GM19193 (cell line): ENCODE data around the gene OR10G8.

Experiments used
- POLR2A ChIP-seq: IDR thresholded peaks from 4 replicates; pipeline ENCODE4 v1.6.1; 2011; ENCODE audit not compliant: insufficient read depth, insufficient read length; ENCODE audit errors: extremely low read depth

Gene OR10G8

DNA sequence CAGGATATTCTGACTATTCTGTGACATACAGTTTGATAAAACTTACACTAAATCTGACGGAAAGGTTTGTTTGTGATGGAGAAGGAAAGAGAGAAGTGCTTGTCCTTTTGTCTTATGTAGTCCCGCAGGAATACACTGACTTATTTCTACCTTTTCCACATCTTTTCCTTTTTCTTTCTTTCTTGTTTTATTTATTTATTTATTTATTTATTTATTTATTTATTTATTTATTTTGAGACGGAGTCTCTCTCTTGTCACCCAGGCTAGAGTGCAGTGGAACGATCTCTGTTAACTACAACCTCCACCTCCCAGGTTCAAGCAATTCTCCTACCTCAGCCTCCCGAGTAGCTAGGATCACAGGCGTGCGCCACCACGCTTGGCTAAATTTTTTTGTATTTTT is 45.5 kb downstream of the OR10G8 start:
- TF ChIP-seq POLR2A = no peak

DNA sequence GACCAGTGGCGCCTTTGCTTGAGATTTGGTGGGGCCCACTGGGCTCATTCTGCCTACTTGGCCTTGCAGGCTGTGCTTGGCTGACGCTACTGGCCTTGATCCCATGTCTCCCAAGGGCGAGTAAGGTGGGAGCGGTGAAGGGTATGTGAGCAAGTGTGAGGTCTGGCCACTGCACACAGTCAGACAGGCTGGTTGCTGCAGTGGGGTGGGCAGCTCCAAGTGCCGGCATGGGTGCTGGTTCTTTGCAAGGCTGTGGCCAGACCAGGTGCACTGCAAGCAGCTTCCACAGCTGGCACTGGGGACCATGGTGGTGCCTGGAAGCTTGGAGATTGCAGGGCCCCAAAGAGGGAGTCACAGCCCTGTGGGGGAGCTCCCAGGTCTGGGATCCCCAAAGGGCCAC is 48.0 kb downstream of the OR10G8 start:
- TF ChIP-seq POLR2A = no peak

DNA sequence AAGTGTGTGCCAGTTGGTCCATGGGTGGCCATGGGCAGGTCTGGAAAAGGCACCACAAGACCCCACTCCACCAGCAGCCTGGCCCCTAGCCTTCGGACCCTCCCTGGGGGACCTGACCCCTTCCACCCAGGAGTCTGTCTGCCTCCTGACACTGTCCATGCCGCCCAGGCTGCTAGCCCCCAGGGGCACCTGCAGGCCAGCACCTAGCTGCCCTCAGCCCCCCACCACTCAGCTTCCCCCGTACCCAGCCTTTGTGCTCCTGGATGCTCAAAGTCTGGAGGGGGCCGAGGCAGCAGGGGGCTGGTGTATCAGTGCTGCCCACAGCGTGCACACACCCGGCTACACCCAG is 48.9 kb downstream of the OR10G8 start:
- TF ChIP-seq POLR2A = no peak

DNA sequence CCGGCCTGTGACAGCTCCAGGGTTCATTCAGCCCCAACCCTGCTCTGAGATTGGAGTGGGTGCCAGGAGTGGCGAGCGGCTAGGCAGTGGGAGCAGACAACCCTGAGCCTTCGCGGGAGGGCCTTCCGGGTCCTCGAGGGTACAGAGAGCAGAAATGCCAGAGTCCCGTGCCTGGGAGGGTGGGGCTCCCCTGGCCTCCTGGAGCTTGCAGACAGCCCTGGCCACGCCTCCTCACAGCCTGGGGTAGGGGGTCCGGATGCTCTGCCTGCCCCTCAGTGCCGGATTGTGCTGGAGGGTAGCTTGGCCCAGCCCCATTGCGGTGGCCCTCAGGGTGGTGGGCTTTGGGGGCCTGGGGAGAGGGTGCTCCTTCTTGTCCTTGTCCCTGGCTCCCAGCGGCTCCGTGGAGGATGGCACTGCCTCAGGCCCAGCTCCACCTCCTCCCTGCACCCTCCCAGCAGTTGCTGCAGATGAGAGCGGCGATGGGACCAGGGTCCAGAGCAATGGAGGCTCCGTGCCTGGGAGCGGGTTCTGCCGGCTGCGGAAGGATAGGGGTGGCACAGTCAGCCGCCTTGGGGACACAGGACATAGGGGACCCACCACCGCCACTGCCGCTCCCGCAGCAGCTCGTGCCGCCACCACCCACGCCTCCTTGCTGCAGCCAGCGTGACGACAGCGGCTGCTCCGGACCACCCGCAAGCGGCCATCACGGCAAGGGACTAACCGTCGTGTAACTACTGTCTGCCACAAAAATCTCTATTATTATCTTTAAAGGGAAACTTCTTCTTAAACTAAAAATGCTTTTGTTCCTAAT is 49.4 kb downstream of the OR10G8 start:
- no peak for TF ChIP-seq POLR2A

DNA sequence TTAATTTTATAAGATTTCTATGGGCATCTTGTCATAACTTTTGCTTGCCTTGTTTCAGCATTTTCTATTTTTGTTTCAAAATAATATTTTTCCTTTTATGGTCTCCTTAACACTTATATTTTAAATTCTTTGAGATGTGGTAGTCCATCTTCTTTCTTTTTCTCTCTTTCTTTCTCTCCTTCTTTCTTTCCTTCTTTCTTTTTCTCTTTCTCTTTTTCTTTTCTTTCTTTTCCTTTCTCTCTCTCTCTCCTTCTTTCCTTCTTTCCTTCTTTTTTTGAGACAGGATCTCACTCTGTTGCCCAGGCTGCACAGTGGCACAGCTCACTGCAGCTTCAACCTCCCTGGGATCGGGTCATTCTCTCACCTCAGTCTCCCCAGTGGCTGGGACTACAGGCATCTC is 50.7 kb downstream of the OR10G8 start:
- no peak for TF ChIP-seq POLR2A

DNA sequence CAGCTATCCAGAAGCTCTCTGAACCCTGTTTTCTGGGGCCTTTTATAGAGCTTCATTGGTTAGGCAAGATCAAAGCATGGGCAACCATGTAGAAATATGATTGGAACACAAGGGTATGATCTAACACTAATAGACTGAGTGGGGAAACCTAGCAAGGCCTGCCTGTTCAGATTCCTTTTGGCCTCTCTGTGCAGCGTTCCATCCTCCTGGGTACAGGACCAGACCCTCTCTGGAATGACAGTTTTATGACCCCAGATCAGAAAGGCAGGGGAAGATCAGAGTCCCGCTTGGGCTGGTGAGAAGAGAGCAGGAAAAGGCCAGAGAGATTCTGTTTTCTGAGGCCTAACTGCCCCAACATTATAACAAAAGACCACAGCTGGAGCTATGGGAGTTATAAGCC is 52.0 kb downstream of the OR10G8 start:
- no peak for TF ChIP-seq POLR2A

DNA sequence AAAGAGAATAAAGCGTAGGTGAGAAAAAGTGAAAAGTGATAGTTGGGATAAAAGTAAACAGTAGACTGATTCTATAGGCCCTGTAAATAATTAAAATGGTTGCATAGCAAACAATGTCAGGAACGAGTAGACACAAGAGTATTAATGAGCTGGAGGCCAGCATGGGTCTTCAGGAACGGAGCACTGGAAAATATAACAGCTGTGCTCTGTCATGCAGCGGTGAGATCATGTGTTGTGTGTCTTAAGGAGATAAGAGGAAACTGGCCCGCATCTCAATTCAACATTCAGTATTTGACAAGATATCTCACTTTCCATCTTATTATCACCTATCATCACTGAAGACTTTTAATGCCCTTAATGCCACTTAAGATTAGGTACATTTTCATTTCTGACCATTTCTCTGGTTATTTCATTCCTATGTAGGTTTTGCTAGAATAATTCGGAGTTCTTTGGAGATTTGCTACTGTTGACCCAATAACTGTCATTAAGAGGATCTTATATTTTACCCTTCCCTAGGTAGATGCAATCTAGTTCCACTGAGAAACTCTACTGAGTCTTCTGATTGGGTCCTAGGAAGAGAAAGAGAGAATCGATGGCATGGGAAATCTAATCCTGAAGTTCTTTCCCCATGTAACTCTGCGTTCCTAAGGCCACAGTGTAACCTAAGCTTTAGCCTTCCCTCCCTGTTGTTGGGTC is 53.2 kb downstream of the OR10G8 start:
- no peak for TF ChIP-seq POLR2A
